NCI-H1105 treated with DMSO at 0.1 percent for 48 hours (cell line): ENCODE measurements around the gene ADH4.

Experiments
- DNase-seq: peaks from one replicate; lab custom pipeline; 2025; lab: John Stamatoyannopoulos, UW

The ADH4 gene

DNA sequence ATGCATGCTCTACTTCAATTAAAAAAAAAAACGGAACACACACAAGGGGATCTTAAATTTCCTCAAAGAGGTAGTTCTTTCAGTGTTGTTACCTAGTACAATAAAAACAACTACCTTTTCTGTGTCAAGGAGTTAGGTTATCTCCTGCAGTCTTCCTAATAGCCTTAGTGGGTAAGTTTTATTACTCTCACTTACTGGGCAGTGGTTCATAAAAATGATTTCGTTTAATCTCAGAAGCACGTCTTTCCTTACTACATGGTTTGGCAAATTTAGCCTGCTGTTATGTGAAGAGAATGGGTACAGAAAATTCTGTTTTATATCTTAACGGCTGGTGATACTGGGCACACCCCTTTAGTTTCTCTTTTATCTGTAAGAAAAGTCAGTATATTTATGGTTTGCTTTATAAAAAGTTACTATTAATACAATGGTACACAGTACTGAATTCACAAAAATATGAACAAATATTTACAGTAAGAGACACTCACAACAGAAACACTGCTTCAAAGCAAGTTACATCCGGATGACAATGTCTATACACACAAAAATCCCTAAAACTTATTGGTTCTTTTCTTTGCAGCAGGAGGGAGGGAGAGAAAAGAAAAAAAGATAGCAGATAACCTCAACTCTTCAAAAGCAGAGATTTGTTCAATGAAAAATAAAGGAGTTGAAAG, 64.3 kb downstream of the ADH4 start:
- no peak for DNase-seq

DNA sequence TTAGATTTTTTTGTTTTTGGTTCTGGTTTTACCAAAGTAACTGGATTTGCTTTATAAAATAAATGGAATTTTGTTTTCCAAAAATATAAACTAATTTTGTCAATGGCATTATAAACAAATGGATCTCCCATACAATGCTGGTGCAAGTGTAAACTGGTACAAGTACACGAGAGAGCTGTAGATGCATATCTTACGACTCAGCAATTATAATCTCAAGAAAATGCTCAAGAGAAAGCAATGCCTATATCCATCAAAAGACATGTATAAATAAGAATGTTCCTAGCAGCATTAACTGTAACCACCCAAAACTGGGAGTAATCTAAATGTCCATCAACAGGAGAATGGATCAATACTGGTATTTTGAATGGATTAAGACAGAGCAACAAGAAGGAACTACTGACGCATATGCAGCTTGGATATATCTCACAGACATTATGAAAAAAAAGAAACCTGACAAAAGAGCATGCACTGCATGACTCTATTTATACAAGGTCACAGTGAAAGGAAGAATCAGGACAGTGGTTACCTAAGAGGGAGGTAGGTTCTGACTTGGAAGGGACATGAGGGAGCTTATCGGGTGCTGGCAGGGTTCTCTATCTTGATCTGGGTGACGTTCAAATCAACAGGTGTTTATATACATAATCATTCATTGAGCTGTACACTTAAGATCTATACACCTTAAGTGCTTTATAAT, 65.0 kb downstream of the ADH4 start:
- no peak for DNase-seq

DNA sequence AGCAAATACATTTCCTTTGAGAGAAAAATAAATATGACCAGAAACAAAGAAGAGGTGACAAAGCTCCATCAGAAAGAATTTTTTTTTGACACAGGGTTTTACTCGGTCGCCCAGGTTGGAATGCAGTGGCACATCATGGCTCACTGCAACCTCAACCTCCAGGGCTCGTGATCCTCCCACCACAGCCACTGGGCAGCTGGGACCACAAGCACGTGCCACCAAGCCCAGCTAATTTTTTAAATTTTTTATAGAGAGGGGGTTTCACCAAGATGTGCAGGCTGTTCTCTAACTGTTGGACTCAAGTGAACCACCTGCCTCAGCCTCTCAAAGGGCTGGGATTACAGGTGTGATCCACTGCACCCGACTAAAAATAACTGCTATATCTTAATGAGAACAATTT, 65.8 kb downstream of the ADH4 start:
- no peak for DNase-seq

DNA sequence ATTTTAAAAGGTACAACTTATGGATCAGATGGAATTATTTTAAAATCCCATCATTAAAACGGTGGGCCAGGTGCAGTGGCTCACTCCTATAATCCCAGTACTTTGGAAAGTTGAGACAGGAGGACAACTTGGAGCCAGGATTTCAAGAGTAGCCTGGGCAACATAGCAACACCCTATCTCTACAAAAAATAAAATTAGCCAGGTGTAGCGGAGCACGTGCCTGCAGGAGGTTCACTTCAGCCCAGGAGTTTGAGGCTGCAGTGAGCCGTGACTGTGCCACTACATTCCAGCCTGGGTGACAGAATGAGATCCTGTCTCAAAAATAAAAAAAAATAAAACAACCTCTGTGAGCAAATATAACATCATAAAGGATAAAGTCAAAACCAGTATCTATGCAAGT, 66.9 kb downstream of the ADH4 start:
- DNase-seq = no peak

DNA sequence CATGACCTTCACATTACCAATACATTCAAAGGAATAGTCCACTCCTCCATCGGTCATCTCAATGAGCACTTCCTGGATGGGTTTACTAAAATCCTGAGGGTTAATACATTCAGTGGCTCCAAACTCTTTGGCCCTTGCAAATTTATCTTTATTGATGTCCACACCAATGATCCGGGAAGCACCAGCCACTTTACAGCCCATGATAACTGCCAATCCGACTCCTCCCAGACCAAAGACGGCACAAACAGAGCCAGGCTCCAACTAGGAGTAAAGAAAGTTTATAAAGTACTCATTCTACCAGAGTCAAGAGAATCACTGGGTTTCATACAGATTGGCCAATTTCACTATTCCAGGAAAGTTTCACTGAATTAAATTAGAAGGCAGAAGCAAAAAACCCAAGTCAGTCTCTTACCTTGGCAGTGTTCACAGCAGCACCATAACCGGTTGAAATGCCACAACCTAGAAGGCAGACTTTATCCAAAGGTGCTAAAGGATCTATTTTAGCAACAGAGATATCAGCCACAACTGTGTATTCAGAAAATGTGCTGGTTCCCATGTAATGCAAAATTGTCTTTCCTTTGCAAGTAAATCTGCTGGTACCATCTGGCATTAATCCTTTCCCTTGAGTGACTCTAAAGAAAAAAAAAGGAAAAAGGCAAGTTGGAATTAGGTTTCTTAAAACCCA, 67.7 kb downstream of the ADH4 start:
- no peak for DNase-seq

DNA sequence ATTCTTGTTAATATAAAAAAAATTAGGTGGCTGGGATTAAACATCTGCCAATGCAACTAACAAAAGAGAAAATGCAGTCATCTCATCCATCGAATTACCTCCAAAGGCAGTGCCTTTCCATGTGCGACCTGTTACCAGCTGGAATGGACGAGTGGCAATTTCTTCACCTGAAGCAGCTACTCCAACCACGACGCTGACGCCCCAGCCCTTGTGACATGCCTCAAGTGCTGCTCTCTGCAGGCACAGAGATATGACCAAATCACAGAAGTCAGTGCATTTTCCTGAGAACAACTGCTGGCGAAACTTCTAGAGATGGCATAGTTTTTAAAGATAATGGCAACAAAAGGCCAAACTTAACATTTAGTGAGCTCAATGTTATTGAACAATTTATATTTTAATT, 69.3 kb downstream of the ADH4 start:
- no peak for DNase-seq
